DND-41 (cell line): ENCODE results near the gene CDCA7.

Experiments
- CTCF ChIP-seq: IDR thresholded peaks from 2 replicates; pipeline ENCODE4 v1.5.1; 2012; ENCODE audit warnings: borderline replicate concordance, low read length, moderate library complexity, mild to moderate bottlenecking; ENCODE audit not compliant: poor library complexity, severe bottlenecking; ENCODE audit errors: extremely low read depth
- EZH2 ChIP-seq: IDR thresholded peaks from 3 replicates; pipeline ENCODE4 v1.6.1; 2012; ENCODE audit warnings: borderline replicate concordance, low read depth, mild to moderate bottlenecking, moderate library complexity, low read length, inconsistent platforms; ENCODE audit not compliant: severe bottlenecking

GRCh38 chr2:173387660-173388059, 33.0 kb downstream of the CDCA7 start:
- TF ChIP-seq CTCF (no peak), EZH2 (no peak)
